ENCODE data around the gene P2RY2.
"Not testable (repeated sequence)": the region's sequence is repeated elsewhere in the genome, so short reads cannot be mapped to it uniquely, and the experiment has no call there.

P2RY2 gene

GRCh38 chr11:73187854-73188253 is 30.2 kb upstream of the P2RY2 start:
- DNase-seq (ENCODE audit: low read depth, low spot score), result no peak

GRCh38 chr11:73188301-73188700 is 29.8 kb upstream of the P2RY2 start:
- DNase-seq (ENCODE audit: low read depth, low spot score), result no peak

- no peak for DNase-seq (ENCODE audit: low read depth, low spot score)
These were observed 28.8 kb upstream of the P2RY2 start for GRCh38 chr11:73189315-73189714.

GRCh38 chr11:73189723-73190556 is 28.1 kb upstream of the P2RY2 start:
- DNase-seq (ENCODE audit: low read depth, low spot score), result no peak

GRCh38 chr11:73190557-73190885 is 27.6 kb upstream of the P2RY2 start:
- DNase-seq (ENCODE audit: low read depth, low spot score), result no peak

- no peak for DNase-seq (ENCODE audit: low read depth, low spot score)
These were observed 26.9 kb upstream of the P2RY2 start for GRCh38 chr11:73191151-73191550.

- DNase-seq (ENCODE audit: low read depth, low spot score), result no peak
These were observed 25.8 kb upstream of the P2RY2 start for GRCh38 chr11:73192272-73192671.

GRCh38 chr11:73193251-73194033 is 24.6 kb upstream of the P2RY2 start:
- DNase-seq (ENCODE audit: low read depth, low spot score), result no peak

- no peak for DNase-seq (ENCODE audit: low read depth, low spot score)
These were observed 24.0 kb upstream of the P2RY2 start for GRCh38 chr11:73194034-73194507.

GRCh38 chr11:73194593-73194992 is 23.5 kb upstream of the P2RY2 start:
- no peak for DNase-seq (ENCODE audit: low read depth, low spot score)

GRCh38 chr11:73195191-73196007 is 22.7 kb upstream of the P2RY2 start:
- DNase-seq (ENCODE audit: low read depth, low spot score), result no peak

- DNase-seq (ENCODE audit: low read depth, low spot score), result no peak
These were observed 21.5 kb upstream of the P2RY2 start for GRCh38 chr11:73196576-73196975.

GRCh38 chr11:73197348-73197747 is 20.7 kb upstream of the P2RY2 start:
- DNase-seq (ENCODE audit: low read depth, low spot score), result no peak

- not testable (repeated sequence) for DNase-seq (ENCODE audit: low read depth, low spot score)
These were observed 20.3 kb upstream of the P2RY2 start for GRCh38 chr11:73197787-73198186.

- DNase-seq (ENCODE audit: low read depth, low spot score), result no peak
These were observed 19.4 kb upstream of the P2RY2 start for GRCh38 chr11:73198677-73199076.

- DNase-seq (ENCODE audit: low read depth, low spot score), result no peak
These were observed 18.6 kb upstream of the P2RY2 start for GRCh38 chr11:73199446-73199845.

- DNase-seq (ENCODE audit: low read depth, low spot score), result no peak
These were observed 17.8 kb upstream of the P2RY2 start for GRCh38 chr11:73200256-73200655.

GRCh38 chr11:73201249-73201648 is 16.8 kb upstream of the P2RY2 start:
- no peak for DNase-seq (ENCODE audit: low read depth, low spot score)

GRCh38 chr11:73201888-73202780 is 15.9 kb upstream of the P2RY2 start:
- DNase-seq (ENCODE audit: low read depth, low spot score), result no peak

- no peak for DNase-seq (ENCODE audit: low read depth, low spot score)
These were observed 14.8 kb upstream of the P2RY2 start for GRCh38 chr11:73203322-73203721.

GRCh38 chr11:73203790-73204189 is 14.3 kb upstream of the P2RY2 start:
- no peak for DNase-seq (ENCODE audit: low read depth, low spot score)
